PC-9 (cell line): ENCODE results near the gene POMGNT2. TPM values are rescaled to one million over a fixed set of nuclear protein-coding genes. Genes with fewer than 3 reads are reported as not detected.

Experiments
- BruUV-seq: library from RNA; stranded (reverse); fragments of 400-500 nt; replicated peaks from 2 replicates; lab custom pipeline; 2021; lab: Mats Ljungman, UMichigan
- CTCF ChIA-PET: fragments of 300-600 bp; sonication (Branson Sonifier 250); formaldehyde crosslinking; loops from one replicate; lab custom pipeline; 2022; ENCODE audit warnings: antibody characterized with exemption; lab: Charles Lee
- POLR2A ChIA-PET: fragments of 300-600 bp; sonication (Branson Sonifier 250); formaldehyde crosslinking; loops from one replicate; lab custom pipeline; 2022; ENCODE audit warnings: antibody characterized with exemption; ENCODE audit not compliant: unreplicated experiment; lab: Charles Lee
- DNase-seq, 2 experiments: peaks; one replicate each; pipeline versions ENCODE4 v3.0.0 to v3.0.0-alpha.2; 2015 to 2022; ENCODE audit warnings: mixed read lengths in 1 of 2
- H2AFZ ChIP-seq: fragments of 200-600 bp; sonication (generic); 2 replicates; pipeline ENCODE4 v1.8.1; 2017; ENCODE audit warnings: antibody characterized with exemption
- H3F3A ChIP-seq: fragments of 200-600 bp; sonication (generic); 2 replicates; pipeline ENCODE4 v1.8.1; 2017; ENCODE audit warnings: antibody characterized with exemption, mild to moderate bottlenecking, low read depth; ENCODE audit not compliant: insufficient read depth
- H3K27ac ChIP-seq: fragments of 200-600 bp; sonication (generic); 2 replicates; pipeline ENCODE4 v1.6.1; 2016; ENCODE audit warnings: mixed run types
- H3K27me3 ChIP-seq: fragments of 200-600 bp; sonication (generic); 2 replicates; pipeline ENCODE4 v1.6.1; 2016; ENCODE audit warnings: low read depth, mixed run types; ENCODE audit not compliant: insufficient read depth
- H3K36me3 ChIP-seq: fragments of 200-600 bp; sonication (generic); 2 replicates; pipeline ENCODE4 v1.6.1; 2016; ENCODE audit warnings: low read depth, mixed run types
- H3K4me1 ChIP-seq: fragments of 200-600 bp; sonication (generic); replicated peaks from 2 replicates; pipeline ENCODE4 v1.6.1; 2016; ENCODE audit warnings: mixed run types; ENCODE audit not compliant: insufficient read depth
- H3K4me2 ChIP-seq: fragments of 200-600 bp; sonication (generic); 2 replicates; pipeline ENCODE4 v1.6.1; 2017; ENCODE audit warnings: mixed run types
- H3K4me3 ChIP-seq: fragments of 200-600 bp; sonication (generic); 2 replicates; pipeline ENCODE4 v1.6.1; 2016; ENCODE audit warnings: mixed run types
- H3K79me2 ChIP-seq: fragments of 200-600 bp; sonication (generic); 2 replicates; pipeline ENCODE4 v1.6.1; 2017; ENCODE audit warnings: low read depth, mixed run types
- H3K9me2 ChIP-seq: fragments of 200-600 bp; sonication (generic); 2 replicates; pipeline ENCODE4 v1.8.1; 2017; ENCODE audit warnings: mild to moderate bottlenecking; ENCODE audit not compliant: insufficient read depth
- H3K9me3 ChIP-seq: fragments of 200-600 bp; sonication (generic); 2 replicates; pipeline ENCODE4 v1.8.1; 2016; ENCODE audit warnings: low read depth; ENCODE audit not compliant: insufficient read depth
- H4K20me1 ChIP-seq: fragments of 200-600 bp; sonication (generic); 2 replicates; pipeline ENCODE4 v1.8.1; 2017; ENCODE audit not compliant: insufficient read depth
- CTCF ChIP-seq: fragments of 200-600 bp; sonication (generic); conservative IDR thresholded peaks from 2 replicates; pipeline ENCODE4 v1.6.1; 2017; ENCODE audit warnings: mixed run types, antibody characterized with exemption, mild to moderate bottlenecking, moderate library complexity
- EZH2 ChIP-seq: fragments of 200-600 bp; sonication (generic); IDR thresholded peaks from 2 replicates; pipeline ENCODE4 v1.8.0; 2017; ENCODE audit warnings: antibody characterized with exemption, low read depth
- intact Hi-C: fragments of 100-400 bp; cut with micrococcal nuclease; formaldehyde crosslinking; loops from one replicate; pipeline ENCODE4 v1.10.0; 2022; ENCODE audit not compliant: unreplicated experiment
- total RNA-seq: library from RNA; stranded (reverse); gene quantifications from 2 replicates; pipeline ENCODE4 v1.2.3, GENCODE V29; 2021

The POMGNT2 gene
- total RNA-seq, 1 experiment from 2014 or later: 17.2 TPM

- Histone ChIP-seq H2AFZ (no peak overlapping the region), H3K36me3 (no peaks in the 10 kb centered on the region), H3K9me2 (no peaks in the 10 kb centered on the region), H3F3A (no peaks in the 10 kb centered on the region), H3K27me3 (no peaks in the 10 kb centered on the region), H3K4me1 (peaks cover 25% of the 10 kb centered on the region), H3K4me3 (no peak overlapping the region), H3K9me3 (no peaks in the 10 kb centered on the region), H3K79me2 (no peaks in the 10 kb centered on the region), H3K27ac (no peak overlapping the region), H3K4me2 (no peak overlapping the region), H4K20me1 (no peaks in the 10 kb centered on the region)
- BruUV-seq: no TSS peak
- intact Hi-C loops: no loop called here
- POLR2A ChIA-PET: no interaction called here
- no peak for DNase-seq
- no peak for TF ChIP-seq CTCF
- no peak for TF ChIP-seq EZH2
- CTCF ChIA-PET: no interaction called here
Observed at GRCh38 chr3:43031485-43031884, 74.4 kb downstream of the POMGNT2 start.

GRCh38 chr3:43030162-43030935 lies 75.5 kb downstream of the POMGNT2 start:
- Histone ChIP-seq H3K4me3 (no peak overlapping the region), H3K27ac (no peak overlapping the region), H2AFZ (no peak overlapping the region), H3K27me3 (no peaks in the 10 kb centered on the region), H3K4me2 (no peak overlapping the region), H3K36me3 (no peaks in the 10 kb centered on the region), H3K4me1 (peaks cover 36% of the 10 kb centered on the region), H3K9me2 (no peaks in the 10 kb centered on the region), H3K79me2 (no peaks in the 10 kb centered on the region), H3K9me3 (no peaks in the 10 kb centered on the region), H3F3A (peaks cover 1% of the 10 kb centered on the region; the same call in 1 of the 2 replicates), H4K20me1 (no peaks in the 10 kb centered on the region)
- ChIA-PET CTCF (interaction anchor here (0.5 kb wide), 1 partner anchor 67 kb away, joined by 3 read pairs; no protein-coding TSS in a partner anchor), POLR2A (no interaction called here)
- DNase-seq: no peak
- no peak for TF ChIP-seq EZH2
- TF ChIP-seq CTCF: no peak
- intact Hi-C loops: no loop called here
- BruUV-seq: no TSS peak

Other genes starting within 250 kb of the POMGNT2 start
- not detected in 2 replicates for gene CYP8B1, start 230.2 kb downstream of the POMGNT2 start, total RNA-seq
- gene ZNF662, start 199.9 kb downstream of the POMGNT2 start, total RNA-seq: 7.5 and 9.2 TPM in 2 replicates
- not detected in 2 replicates for gene GASK1A, start 126.8 kb downstream of the POMGNT2 start, total RNA-seq
- 14.3 and 14.4 TPM in 2 replicates for gene SNRK, start 180.5 kb upstream of the POMGNT2 start, total RNA-seq